IMR-90 (cell line): ENCODE measurements around the gene SLC1A1. TPM values are rescaled to one million over a fixed set of nuclear protein-coding genes. Genes with fewer than 3 reads are reported as not detected.

Source experiments
- ATAC-seq: fragments of 200-7000 bp; cut with Tn5 transposase; 2 replicates; pipeline ENCODE4 v1.9.1; 2020; ENCODE audit warnings: low read depth, mild to moderate bottlenecking, moderate library complexity
- BruUV-seq: library from RNA; stranded (reverse); fragments of 400-500 nt; replicated peaks from 2 replicates; lab custom pipeline; 2021; lab: Mats Ljungman, UMichigan
- CTCF ChIA-PET: fragments of 300-600 bp; formaldehyde crosslinking; extraction: SDS; loops from one replicate; lab custom pipeline; 2021; ENCODE audit warnings: antibody characterized with exemption; lab: Yijun Ruan, JAX
- POLR2A ChIA-PET: fragments of 300-600 bp; sonication (Branson Sonifier 250); formaldehyde crosslinking; loops from one replicate; lab custom pipeline; 2022; ENCODE audit warnings: antibody characterized with exemption; ENCODE audit not compliant: unreplicated experiment; lab: Charles Lee
- DNase-seq: peaks from one replicate; pipeline ENCODE4 v3.0.0; 2013
- H2AFZ ChIP-seq: replicated peaks from 2 replicates; pipeline ENCODE3; 2013; ENCODE audit warnings: low read length, mild to moderate bottlenecking; ENCODE audit not compliant: poor library complexity
- H2AK5ac ChIP-seq: 2 replicates; pipeline ENCODE4 v1.6.1; 2013; ENCODE audit warnings: low read depth, low read length, inconsistent platforms
- H2AK9ac ChIP-seq: replicated peaks from 2 replicates; pipeline ENCODE3; 2013; ENCODE audit warnings: mild to moderate bottlenecking, low read depth, low read length, moderate library complexity; ENCODE audit not compliant: poor library complexity
- H2BK120ac ChIP-seq: 2 replicates; pipeline ENCODE4 v1.6.1; 2013; ENCODE audit warnings: low read depth, low read length, inconsistent platforms
- H2BK15ac ChIP-seq: 3 replicates; pipeline ENCODE4 v1.6.1; 2013; ENCODE audit warnings: low read depth, low read length, inconsistent platforms
- H2BK20ac ChIP-seq: 2 replicates; pipeline ENCODE4 v1.6.1; 2013; ENCODE audit warnings: low read depth, mild to moderate bottlenecking, inconsistent platforms, low read length, moderate library complexity
- H2BK5ac ChIP-seq: 2 replicates; pipeline ENCODE4 v1.6.1; 2013; ENCODE audit warnings: mild to moderate bottlenecking, low read depth, low read length, inconsistent platforms; ENCODE audit not compliant: poor library complexity, severe bottlenecking
- H3K14ac ChIP-seq: replicated peaks from 2 replicates; pipeline ENCODE4 v1.6.1; 2013; ENCODE audit warnings: low read depth, low read length, inconsistent platforms
- H3K18ac ChIP-seq: 2 replicates; pipeline ENCODE4 v1.6.1; 2013; ENCODE audit warnings: low read depth, low read length, control low read depth
- H3K23ac ChIP-seq: 2 replicates; pipeline ENCODE4 v1.6.1; 2013; ENCODE audit warnings: low read depth, low read length, inconsistent platforms
- H3K27ac ChIP-seq: 2 replicates; pipeline ENCODE4 v1.5.1; 2013; ENCODE audit warnings: mild to moderate bottlenecking, control low read depth, low read length; ENCODE audit not compliant: insufficient read depth
- H3K27me3 ChIP-seq: 2 replicates; pipeline ENCODE4 v1.6.1; 2013; ENCODE audit warnings: low read length; ENCODE audit not compliant: control insufficient read depth, insufficient read depth
- H3K36me3 ChIP-seq: 2 replicates; pipeline ENCODE4 v1.6.1; 2013; ENCODE audit warnings: low read length, mixed read lengths; ENCODE audit not compliant: control insufficient read depth, insufficient read depth
- H3K4ac ChIP-seq: 2 replicates; pipeline ENCODE4 v1.6.1; 2013; ENCODE audit warnings: low read depth, low read length, inconsistent platforms
- H3K4me1 ChIP-seq: 2 replicates; pipeline ENCODE4 v1.6.1; 2013; ENCODE audit warnings: low read length, mixed read lengths; ENCODE audit not compliant: control insufficient read depth, insufficient read depth
- H3K4me2 ChIP-seq: 2 replicates; pipeline ENCODE4 v1.6.1; 2013; ENCODE audit warnings: low read depth, mild to moderate bottlenecking, control low read depth, low read length, moderate library complexity
- H3K4me3 ChIP-seq: 2 replicates; pipeline ENCODE4 v1.5.1; 2013; ENCODE audit warnings: low read depth, mild to moderate bottlenecking, control low read depth, low read length, moderate library complexity; ENCODE audit not compliant: insufficient read depth
- H3K56ac ChIP-seq: 2 replicates; pipeline ENCODE4 v1.6.1; 2013; ENCODE audit warnings: low read length, inconsistent platforms; ENCODE audit not compliant: insufficient read depth; ENCODE audit errors: extremely low read depth
- H3K79me1 ChIP-seq, 2 experiments: 2 replicates each; pipeline ENCODE4 v1.6.1; 2013; ENCODE audit warnings: low read length in 2 of 2, inconsistent platforms in 1 of 2, low read depth in 1 of 2
- H3K9ac ChIP-seq: 2 replicates; pipeline ENCODE4 v1.6.1; 2013; ENCODE audit warnings: low read depth, low read length, control low read depth
- H3K9me1 ChIP-seq: 2 replicates; pipeline ENCODE4 v1.6.1; 2013; ENCODE audit warnings: low read length, inconsistent platforms; ENCODE audit not compliant: insufficient read depth
- H3K9me3 ChIP-seq: 2 replicates; pipeline ENCODE4 v1.6.1; 2013; ENCODE audit warnings: low read length; ENCODE audit not compliant: control insufficient read depth, insufficient read depth
- H4K20me1 ChIP-seq: 2 replicates; pipeline ENCODE4 v1.6.1; 2013; ENCODE audit warnings: low read length, inconsistent platforms; ENCODE audit not compliant: insufficient read depth
- H4K5ac ChIP-seq: 2 replicates; pipeline ENCODE4 v1.6.1; 2013; ENCODE audit warnings: mild to moderate bottlenecking, low read depth, low read length, control low read depth
- H4K8ac ChIP-seq, 2 experiments: 2 replicates each; pipeline ENCODE4 v1.6.1; 2013; ENCODE audit warnings: low read depth in 2 of 2, low read length in 2 of 2, control low read depth in 1 of 2, inconsistent platforms in 1 of 2
- H4K91ac ChIP-seq: 2 replicates; pipeline ENCODE4 v1.6.1; 2013; ENCODE audit warnings: low read depth, low read length, inconsistent platforms; ENCODE audit not compliant: insufficient read depth
- BHLHE40 ChIP-seq: fragments of 150-350 bp; IDR thresholded peaks from 2 replicates; pipeline ENCODE4 v1.6.1; 2016; ENCODE audit warnings: mild to moderate bottlenecking, low read depth, low read length
- CEBPB ChIP-seq: IDR thresholded peaks from 2 replicates; pipeline ENCODE4 v1.6.1; 2012; ENCODE audit warnings: low read depth, low read length, improper control_type of control experiment
- CHD1 ChIP-seq: IDR thresholded peaks from 2 replicates; pipeline ENCODE4 v1.6.1; 2012; ENCODE audit warnings: low read depth, low read length, improper control_type of control experiment
- ELK1 ChIP-seq: fragments of 150-350 bp; IDR thresholded peaks from 2 replicates; pipeline ENCODE4 v1.6.1; 2016; ENCODE audit warnings: low read depth, mild to moderate bottlenecking, low read length, moderate library complexity, borderline replicate concordance
- FOS ChIP-seq: fragments of 150-350 bp; IDR thresholded peaks from 2 replicates; pipeline ENCODE4 v1.6.1; 2016; ENCODE audit warnings: low read depth, low read length
- MAFK ChIP-seq: IDR thresholded peaks from 2 replicates; pipeline ENCODE4 v1.6.1; 2012; ENCODE audit warnings: low read depth, low read length, improper control_type of control experiment
- MAZ ChIP-seq: IDR thresholded peaks from 2 replicates; pipeline ENCODE4 v1.6.1; 2012; ENCODE audit warnings: low read depth, mild to moderate bottlenecking, low read length, improper control_type of control experiment, moderate library complexity, borderline replicate concordance
- MXI1 ChIP-seq: IDR thresholded peaks from 2 replicates; pipeline ENCODE4 v1.6.1; 2012; ENCODE audit warnings: low read depth, mild to moderate bottlenecking, low read length, moderate library complexity, borderline replicate concordance
- NFE2L2 ChIP-seq: fragments of 150-350 bp; IDR thresholded peaks from 2 replicates; pipeline ENCODE4 v1.6.1; 2016; ENCODE audit warnings: low read depth, mild to moderate bottlenecking, low read length
- POLR2A ChIP-seq: IDR thresholded peaks from 2 replicates; pipeline ENCODE4 v1.6.1; 2012; ENCODE audit warnings: mild to moderate bottlenecking, low read depth, low read length
- RAD21 ChIP-seq: IDR thresholded peaks from 2 replicates; pipeline ENCODE4 v1.6.1; 2012; ENCODE audit warnings: low read length, improper control_type of control experiment
- RCOR1 ChIP-seq: IDR thresholded peaks from 2 replicates; pipeline ENCODE4 v1.6.1; 2012; ENCODE audit warnings: mild to moderate bottlenecking, low read length, improper control_type of control experiment; ENCODE audit not compliant: insufficient replicate concordance
- RFX5 ChIP-seq: IDR thresholded peaks from 2 replicates; pipeline ENCODE4 v1.8.0; 2012; ENCODE audit warnings: low read depth, mild to moderate bottlenecking, low read length, moderate library complexity
- SMC3 ChIP-seq: fragments of 150-350 bp; IDR thresholded peaks from 2 replicates; pipeline ENCODE4 v1.6.1; 2016; ENCODE audit warnings: low read depth, mild to moderate bottlenecking, antibody characterized with exemption, low read length, moderate library complexity
- WGBS, 2 experiments: methylation state at CpG; one replicate each; pipeline versions ENCODE4 v1.1.5 to v1.1.7; 2013; ENCODE audit warnings: missing lambda C conversion rate in 2 of 2; ENCODE audit not compliant: insufficient read length in 1 of 2; ENCODE audit errors: extremely low coverage in 2 of 2; 5-methylcytosine and 5-hydroxymethylcytosine counted together
- dilution Hi-C: fragments of 300-500 bp; cut with HindIII; formaldehyde crosslinking; loops from one replicate; pipeline ENCODE4 v1.14.3; 2018; ENCODE audit warnings: low sequenced_read_pairs; ENCODE audit not compliant: unreplicated experiment
- in situ Hi-C: fragments of 300-500 bp; cut with MboI; formaldehyde crosslinking; loops from 3 replicates; pipeline ENCODE4 v1.14.3; 2019; ENCODE audit warnings: low sequenced_read_pairs, inconsistent platforms, mixed read lengths
- intact Hi-C: fragments of 100-400 bp; cut with micrococcal nuclease; formaldehyde crosslinking; loops from 2 replicates; pipeline ENCODE4 v1.10.0; 2022
- polyA plus RNA-seq, 3 experiments: library from polyadenylated mRNA; depleted of rRNA; stranded (reverse); fragments of >200 nt; gene quantifications; 2 replicates each; pipeline ENCODE4 v1.2.3, GENCODE V29; 2012; ENCODE audit warnings: low replicate concordance in 1 of 3
- total RNA-seq: library from RNA; depleted of rRNA; stranded (reverse); fragments of >200 nt; gene quantifications from 2 replicates; pipeline ENCODE4 v1.2.3, GENCODE V29; 2012
- TF ChIP-seq, protein P1 (sequence below): conservative IDR thresholded peaks from 2 replicates; pipeline ENCODE4 v1.5.1; 2012; ENCODE audit warnings: mild to moderate bottlenecking, low read depth, low read length, improper control_type of control experiment
- TF ChIP-seq, protein P2 (sequence below): fragments of 150-350 bp; IDR thresholded peaks from 2 replicates; pipeline ENCODE4 v1.6.1; 2017; ENCODE audit warnings: mild to moderate bottlenecking, antibody characterized with exemption, low read length, low read depth

SLC1A1 gene
- total and polyA plus RNA-seq, 2 of the 4 experiments (the other 2 are of a cell fraction): 2.2 to 4.1 TPM

DNA sequence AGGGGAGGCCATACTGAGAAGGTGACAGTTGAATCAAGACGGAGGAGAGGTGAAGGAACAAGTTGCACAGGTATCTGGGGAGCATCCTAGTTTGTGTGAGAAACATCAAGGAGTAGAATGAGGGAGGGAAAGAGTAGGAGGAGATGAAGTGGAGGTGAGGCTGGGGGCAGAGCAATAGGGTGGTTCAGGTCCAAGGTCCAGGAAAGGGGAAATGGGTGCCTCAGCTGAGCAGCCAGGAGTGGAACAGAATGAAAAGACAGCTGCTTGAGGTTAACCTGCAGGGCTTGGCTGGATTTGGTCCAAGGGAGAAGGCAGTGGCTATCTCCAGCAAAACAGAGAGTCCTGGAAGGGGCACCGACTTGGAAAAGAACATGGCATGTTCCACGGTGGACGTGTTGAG lies 5.3 kb downstream of the SLC1A1 start:
- H3K27ac ChIP-seq: no peak overlapping the region
- no peak overlapping the region for H3K4me3 ChIP-seq
- H4K8ac ChIP-seq: no peak overlapping the region
- no peak for TF ChIP-seq RAD21
- TF ChIP-seq RCOR1: no peak
- no peak for TF ChIP-seq SMC3
- TF ChIP-seq FOS: no peak
- TF ChIP-seq MXI1: no peak
- no peak for TF ChIP-seq POLR2A
- no peak for TF ChIP-seq NFE2L2
- TF ChIP-seq CHD1: no peak
- TF ChIP-seq MAFK: no peak
- no peak for TF ChIP-seq BHLHE40
- no peak for TF ChIP-seq ELK1
- TF ChIP-seq, protein P1, sequence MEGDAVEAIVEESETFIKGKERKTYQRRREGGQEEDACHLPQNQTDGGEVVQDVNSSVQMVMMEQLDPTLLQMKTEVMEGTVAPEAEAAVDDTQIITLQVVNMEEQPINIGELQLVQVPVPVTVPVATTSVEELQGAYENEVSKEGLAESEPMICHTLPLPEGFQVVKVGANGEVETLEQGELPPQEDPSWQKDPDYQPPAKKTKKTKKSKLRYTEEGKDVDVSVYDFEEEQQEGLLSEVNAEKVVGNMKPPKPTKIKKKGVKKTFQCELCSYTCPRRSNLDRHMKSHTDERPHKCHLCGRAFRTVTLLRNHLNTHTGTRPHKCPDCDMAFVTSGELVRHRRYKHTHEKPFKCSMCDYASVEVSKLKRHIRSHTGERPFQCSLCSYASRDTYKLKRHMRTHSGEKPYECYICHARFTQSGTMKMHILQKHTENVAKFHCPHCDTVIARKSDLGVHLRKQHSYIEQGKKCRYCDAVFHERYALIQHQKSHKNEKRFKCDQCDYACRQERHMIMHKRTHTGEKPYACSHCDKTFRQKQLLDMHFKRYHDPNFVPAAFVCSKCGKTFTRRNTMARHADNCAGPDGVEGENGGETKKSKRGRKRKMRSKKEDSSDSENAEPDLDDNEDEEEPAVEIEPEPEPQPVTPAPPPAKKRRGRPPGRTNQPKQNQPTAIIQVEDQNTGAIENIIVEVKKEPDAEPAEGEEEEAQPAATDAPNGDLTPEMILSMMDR: no peak
- no peak for TF ChIP-seq CEBPB
- TF ChIP-seq, protein P2, sequence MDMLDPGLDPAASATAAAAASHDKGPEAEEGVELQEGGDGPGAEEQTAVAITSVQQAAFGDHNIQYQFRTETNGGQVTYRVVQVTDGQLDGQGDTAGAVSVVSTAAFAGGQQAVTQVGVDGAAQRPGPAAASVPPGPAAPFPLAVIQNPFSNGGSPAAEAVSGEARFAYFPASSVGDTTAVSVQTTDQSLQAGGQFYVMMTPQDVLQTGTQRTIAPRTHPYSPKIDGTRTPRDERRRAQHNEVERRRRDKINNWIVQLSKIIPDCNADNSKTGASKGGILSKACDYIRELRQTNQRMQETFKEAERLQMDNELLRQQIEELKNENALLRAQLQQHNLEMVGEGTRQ: no peak
- no peak for TF ChIP-seq RFX5
- no peak for TF ChIP-seq MAZ
- no peak overlapping the region for H2BK120ac ChIP-seq
- ATAC-seq (no peak), DNase-seq (no peak)
- no peak overlapping the region for H4K5ac ChIP-seq
- no peak overlapping the region for H3K18ac ChIP-seq
- dilution Hi-C loops (no loop called here), intact Hi-C loops (no loop called here), in situ Hi-C loops (no loop called here)
- peaks cover 3% of the 10 kb centered on the region; the same call in 1 of the 2 replicates for H3K4me1 ChIP-seq
- H3K9me1 ChIP-seq: no peaks in the 10 kb centered on the region
- no peak overlapping the region for H2AK9ac ChIP-seq
- H3K9ac ChIP-seq: no peak overlapping the region
- H3K9me3 ChIP-seq: no peaks in the 10 kb centered on the region
- no peaks in the 10 kb centered on the region for H3K36me3 ChIP-seq
- no peak overlapping the region for H3K14ac ChIP-seq
- H3K56ac ChIP-seq: no peak overlapping the region
- no peak overlapping the region for H2AK5ac ChIP-seq
- no peak overlapping the region for H2BK15ac ChIP-seq
- H2AFZ ChIP-seq: no peak overlapping the region
- no peak overlapping the region for H2BK5ac ChIP-seq
- BruUV-seq: no TSS peak
- ChIA-PET CTCF (no interaction called here), POLR2A (no interaction called here)
- no peaks in the 10 kb centered on the region for H4K20me1 ChIP-seq
- H4K91ac ChIP-seq: no peak overlapping the region
- H3K4me2 ChIP-seq: no peak overlapping the region
- no peaks in the 10 kb centered on the region for H3K79me1 ChIP-seq
- 60% methylated on average over 4 of the region's 4 CpGs; no CpG with 5 or more reads in 1 of the 2 experiments for WGBS, 2 experiments
- H3K23ac ChIP-seq: no peak overlapping the region
- no peak overlapping the region for H2BK20ac ChIP-seq
- no peak overlapping the region for H3K4ac ChIP-seq
- H3K27me3 ChIP-seq: peaks cover 18% of the 10 kb centered on the region
